ENCODE data around the gene LRRC41. TPM values are rescaled to one million over a fixed set of nuclear protein-coding genes. Genes with fewer than 3 reads are reported as not detected.

The LRRC41 gene
- total and polyA plus RNA-seq, 4 donors: 13.4 to 49.1 (median 44.1) TPM

- no peak overlapping the region for H3K27ac ChIP-seq (ENCODE audit: low read depth in 1 of 2, low read length in 2 of 2)
- 94 to 100% methylated on average over 1 of the region's 1 CpG for WGBS, 2 donors
- H3K4me3 ChIP-seq (ENCODE audit: low read length in 2 of 2): no peak overlapping the region
- H3K4me1 ChIP-seq (ENCODE audit: control insufficient read depth in 1 of 2, insufficient read depth in 2 of 2, low read length in 2 of 2): no peaks in the 10 kb centered on the region
- no peaks in the 10 kb centered on the region for H3K9me3 ChIP-seq (ENCODE audit: control insufficient read depth, low read length)
- peaks cover 2 to 8% of the 10 kb centered on the region in 2 donors for H3K36me3 ChIP-seq (ENCODE audit: control insufficient read depth in 1 of 2, insufficient read depth in 2 of 2, low read length in 1 of 2)
- ATAC-seq (ENCODE audit: low FRiP score) (no peak), DNase-seq (peak in 1 of 2 donors; percentile 47)
- intact Hi-C loops (cut with DNase I): no loop called here
- H3K27me3 ChIP-seq (ENCODE audit: control insufficient read depth in 1 of 2, insufficient read depth in 2 of 2, low read length in 1 of 2): no peaks in the 10 kb centered on the region
Measured at GRCh38 chr1:46317323-46317722, 13.9 kb upstream of the LRRC41 start.

DNA sequence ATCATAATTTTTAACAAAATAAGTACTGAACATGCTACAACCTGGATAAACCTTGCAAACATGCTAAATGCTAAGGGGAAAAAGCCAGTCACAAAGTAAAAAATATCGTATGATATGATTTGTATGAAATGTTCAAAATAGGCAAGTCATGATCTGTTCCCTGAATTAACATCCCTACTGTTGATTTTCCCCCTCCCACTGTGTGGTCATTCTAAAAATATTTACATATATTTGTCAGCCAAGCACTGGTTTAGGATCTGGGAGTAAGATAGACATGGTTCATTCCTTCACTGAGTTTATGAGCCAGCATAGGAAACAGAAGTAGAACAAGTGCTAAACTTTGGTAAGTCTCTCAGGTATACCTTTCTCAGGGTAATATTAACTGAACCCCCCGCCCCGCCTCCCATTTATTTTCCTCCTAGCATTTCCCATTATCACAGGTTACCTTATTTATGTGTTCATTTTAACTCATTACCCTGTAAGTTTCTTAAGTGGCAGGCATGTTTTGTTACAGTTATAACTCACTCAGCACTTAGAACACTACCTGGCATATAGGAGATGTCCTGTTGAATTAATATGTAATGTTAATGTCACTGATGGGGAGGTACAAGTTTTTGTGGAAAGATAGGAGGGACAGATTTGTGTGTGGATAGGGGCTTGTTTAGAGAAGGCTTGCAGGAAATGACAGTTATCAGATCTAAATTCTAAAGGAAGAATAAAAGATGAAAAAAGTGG is 12.4 kb upstream of the LRRC41 start:
- H3K36me3 ChIP-seq (ENCODE audit: control insufficient read depth in 1 of 2, insufficient read depth in 2 of 2, low read length in 1 of 2): peaks cover 2 to 8% of the 10 kb centered on the region in 2 donors
- no peak overlapping the region for H3K4me3 ChIP-seq (ENCODE audit: low read length in 2 of 2)
- DNase-seq (no peak), ATAC-seq (ENCODE audit: low FRiP score) (no peak)
- H3K9me3 ChIP-seq (ENCODE audit: control insufficient read depth, low read length): no peaks in the 10 kb centered on the region
- WGBS, 2 donors: 65 to 69% methylated on average over 3 of the region's 3 CpGs
- intact Hi-C loops (cut with DNase I): no loop called here
- H3K4me1 ChIP-seq (ENCODE audit: control insufficient read depth in 1 of 2, insufficient read depth in 2 of 2, low read length in 2 of 2): no peaks in the 10 kb centered on the region
- no peaks in the 10 kb centered on the region for H3K27me3 ChIP-seq (ENCODE audit: control insufficient read depth in 1 of 2, insufficient read depth in 2 of 2, low read length in 1 of 2)
- H3K27ac ChIP-seq (ENCODE audit: low read depth in 1 of 2, low read length in 2 of 2): no peak overlapping the region

DNA sequence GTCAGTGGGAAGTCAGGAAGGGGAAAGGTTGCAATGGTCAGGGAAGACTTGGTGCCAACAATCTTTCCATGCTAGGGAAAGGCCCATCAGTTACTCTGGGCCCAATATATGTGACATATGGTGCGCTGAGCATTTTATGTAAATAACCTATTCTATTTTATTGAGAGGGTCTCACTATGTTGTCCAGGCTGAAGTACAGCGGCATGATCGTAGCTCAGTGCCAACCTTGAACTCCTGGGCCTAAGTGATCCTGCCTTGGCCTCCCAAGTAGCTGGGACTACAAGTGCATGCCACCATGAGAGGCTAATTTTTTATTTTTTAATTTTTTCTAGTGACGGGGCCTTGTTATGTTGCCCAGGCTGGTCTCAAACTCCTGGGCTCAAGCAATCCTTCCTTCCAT is 6.9 kb upstream of the LRRC41 start:
- no peaks in the 10 kb centered on the region for H3K27me3 ChIP-seq (ENCODE audit: control insufficient read depth in 1 of 2, insufficient read depth in 2 of 2, low read length in 1 of 2)
- 97 to 99% methylated on average over 4 of the region's 4 CpGs for WGBS, 2 donors
- intact Hi-C loops (cut with DNase I): no loop called here
- H3K27ac ChIP-seq (ENCODE audit: low read depth in 1 of 2, low read length in 2 of 2): no peak overlapping the region
- DNase-seq: no peak
- H3K4me3 ChIP-seq (ENCODE audit: low read length in 2 of 2): no peak overlapping the region
- ATAC-seq (ENCODE audit: low FRiP score): no peak
- H3K9me3 ChIP-seq (ENCODE audit: control insufficient read depth, low read length): no peaks in the 10 kb centered on the region
- H3K4me1 ChIP-seq (ENCODE audit: control insufficient read depth in 1 of 2, insufficient read depth in 2 of 2, low read length in 2 of 2): no peaks in the 10 kb centered on the region
- peaks cover 4 to 6% of the 10 kb centered on the region in 2 donors for H3K36me3 ChIP-seq (ENCODE audit: control insufficient read depth in 1 of 2, insufficient read depth in 2 of 2, low read length in 1 of 2)

GRCh38 chr1:46309401-46310159 is 6.2 kb upstream of the LRRC41 start:
- H3K4me3 ChIP-seq (ENCODE audit: low read length in 2 of 2): no peak overlapping the region
- no peaks in the 10 kb centered on the region for H3K9me3 ChIP-seq (ENCODE audit: control insufficient read depth, low read length)
- intact Hi-C loops (cut with DNase I): no loop called here
- H3K27me3 ChIP-seq (ENCODE audit: control insufficient read depth in 1 of 2, insufficient read depth in 2 of 2, low read length in 1 of 2): no peaks in the 10 kb centered on the region
- H3K4me1 ChIP-seq (ENCODE audit: control insufficient read depth in 1 of 2, insufficient read depth in 2 of 2, low read length in 2 of 2): no peaks in the 10 kb centered on the region
- no peak for DNase-seq
- WGBS, 2 donors: 90 to 92% methylated on average over 16 of the region's 16 CpGs
- no peak overlapping the region for H3K27ac ChIP-seq (ENCODE audit: low read depth in 1 of 2, low read length in 2 of 2)
- peaks cover 4 to 6% of the 10 kb centered on the region in 2 donors for H3K36me3 ChIP-seq (ENCODE audit: control insufficient read depth in 1 of 2, insufficient read depth in 2 of 2, low read length in 1 of 2)
- ATAC-seq (ENCODE audit: low FRiP score): no peak

- H3K9me3 ChIP-seq (ENCODE audit: control insufficient read depth, low read length): no peaks in the 10 kb centered on the region
- no peak overlapping the region for H3K4me3 ChIP-seq (ENCODE audit: low read length in 2 of 2)
- 91 to 93% methylated on average over 8 of the region's 8 CpGs for WGBS, 2 donors
- H3K27me3 ChIP-seq (ENCODE audit: control insufficient read depth in 1 of 2, insufficient read depth in 2 of 2, low read length in 1 of 2): no peaks in the 10 kb centered on the region
- peaks cover 4% of the 10 kb centered on the region in 2 donors for H3K36me3 ChIP-seq (ENCODE audit: control insufficient read depth in 1 of 2, insufficient read depth in 2 of 2, low read length in 1 of 2)
- DNase-seq (no peak), ATAC-seq (ENCODE audit: low FRiP score) (no peak)
- intact Hi-C loops (cut with DNase I): no loop called here
- no peaks in the 10 kb centered on the region for H3K4me1 ChIP-seq (ENCODE audit: control insufficient read depth in 1 of 2, insufficient read depth in 2 of 2, low read length in 2 of 2)
- no peak overlapping the region for H3K27ac ChIP-seq (ENCODE audit: low read depth in 1 of 2, low read length in 2 of 2)
Measured at GRCh38 chr1:46306159-46306530, 2.7 kb upstream of the LRRC41 start.

- H3K36me3 ChIP-seq (ENCODE audit: control insufficient read depth in 1 of 2, insufficient read depth in 2 of 2, low read length in 1 of 2): no peaks in the 10 kb centered on the region
- no peak for DNase-seq
- H3K4me1 ChIP-seq (ENCODE audit: control insufficient read depth in 1 of 2, insufficient read depth in 2 of 2, low read length in 2 of 2): no peaks in the 10 kb centered on the region
- peak overlapping the region; percentile 75 to 86 for H3K4me3 ChIP-seq (ENCODE audit: low read length in 2 of 2)
- peak; percentile 8 for ATAC-seq (ENCODE audit: low FRiP score)
- intact Hi-C loops (cut with DNase I): loop anchor here (1.0 to 5.0 kb wide), 3 partner anchors 36 to 57 kb away; partner anchors contain the start of genes NSUN4 (in 1 of the 2) and RAD54L (in 1 of the 2)
- H3K27me3 ChIP-seq (ENCODE audit: control insufficient read depth in 1 of 2, insufficient read depth in 2 of 2, low read length in 1 of 2): no peaks in the 10 kb centered on the region
- WGBS, 2 donors: 0% methylated on average over 14 of the region's 14 CpGs
- H3K27ac ChIP-seq (ENCODE audit: low read depth in 1 of 2, low read length in 2 of 2): peak overlapping the region in 1 of 2 donors; percentile 75
- H3K9me3 ChIP-seq (ENCODE audit: control insufficient read depth, low read length): no peaks in the 10 kb centered on the region
Measured at GRCh38 chr1:46303872-46304326, 483 bp upstream of the LRRC41 start.

DNA sequence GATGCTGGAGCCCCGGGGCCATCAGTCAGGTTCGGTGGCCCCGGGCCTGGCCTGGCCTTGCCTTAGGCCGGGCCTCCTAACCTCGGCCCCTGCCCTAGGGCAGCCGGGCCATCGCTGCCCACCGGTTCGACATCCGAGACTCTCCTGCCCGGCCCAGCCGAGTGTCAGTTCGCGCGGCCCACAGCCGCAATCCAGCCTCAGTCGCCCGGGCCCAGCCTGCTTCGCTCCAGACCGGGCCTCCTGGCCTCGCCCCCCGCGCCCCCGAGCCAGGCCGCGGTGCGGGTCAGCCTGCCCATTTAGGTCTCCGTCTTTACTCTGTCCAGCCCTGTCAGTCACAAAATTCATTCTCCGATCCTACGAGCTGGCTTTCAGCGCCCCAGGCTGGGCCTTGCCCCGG is 777 bp downstream of the LRRC41 start:
- no peaks in the 10 kb centered on the region for H3K4me1 ChIP-seq (ENCODE audit: control insufficient read depth in 1 of 2, insufficient read depth in 2 of 2, low read length in 2 of 2)
- WGBS, 2 donors: 1 to 2% methylated on average over 32 of the region's 32 CpGs
- peak; percentile 61 to 82 for DNase-seq

GRCh38 chr1:46301808-46302640 is 1.4 kb downstream of the LRRC41 start:
- H3K9me3 ChIP-seq (ENCODE audit: control insufficient read depth, low read length): no peaks in the 10 kb centered on the region
- peaks cover 2% of the 10 kb centered on the region in 2 donors for H3K36me3 ChIP-seq (ENCODE audit: control insufficient read depth in 1 of 2, insufficient read depth in 2 of 2, low read length in 1 of 2)
- DNase-seq (peak; percentile 75 to 85), ATAC-seq (ENCODE audit: low FRiP score) (peak; percentile 55)
- no peaks in the 10 kb centered on the region for H3K27me3 ChIP-seq (ENCODE audit: control insufficient read depth in 1 of 2, insufficient read depth in 2 of 2, low read length in 1 of 2)
- no peaks in the 10 kb centered on the region for H3K4me1 ChIP-seq (ENCODE audit: control insufficient read depth in 1 of 2, insufficient read depth in 2 of 2, low read length in 2 of 2)
- 1% methylated on average over 65 to 79 of the region's 79 CpGs for WGBS, 2 donors
- H3K4me3 ChIP-seq (ENCODE audit: low read length in 2 of 2): peak overlapping the region; percentile 75 to 83
- peak overlapping the region; percentile 87 to 93 for H3K27ac ChIP-seq (ENCODE audit: low read depth in 1 of 2, low read length in 2 of 2)
- intact Hi-C loops (cut with DNase I): loop anchor here (2.0 to 5.0 kb wide), 3 partner anchors 45 to 55 kb away; partner anchors contain the start of gene RAD54L (in 1 of the 2)

More for the DNA sequence above, 777 bp downstream of the LRRC41 start:
- intact Hi-C loops (cut with DNase I): loop anchor here (1.0 to 5.0 kb wide), 3 partner anchors 38 to 55 kb away; partner anchors contain the start of genes NSUN4 (in 1 of the 2) and RAD54L (in 1 of the 2)
- ATAC-seq (ENCODE audit: low FRiP score): peak; percentile 54
- Histone ChIP-seq H3K36me3 (ENCODE audit: control insufficient read depth in 1 of 2, insufficient read depth in 2 of 2, low read length in 1 of 2) (peaks cover under 1 to 2% of the 10 kb centered on the region in 2 donors), H3K27ac (ENCODE audit: low read depth in 1 of 2, low read length in 2 of 2) (peak overlapping the region; percentile 87 to 93), H3K27me3 (ENCODE audit: control insufficient read depth in 1 of 2, insufficient read depth in 2 of 2, low read length in 1 of 2) (no peaks in the 10 kb centered on the region), H3K4me3 (ENCODE audit: low read length in 2 of 2) (peak overlapping the region; percentile 75 to 83), H3K9me3 (ENCODE audit: control insufficient read depth, low read length) (no peaks in the 10 kb centered on the region)

Data from aorta (tissue), 5 donors.